Left renal pelvis (tissue), 4 donors: ENCODE measurements around the gene ZNF396. TPM values are rescaled to one million over a fixed set of nuclear protein-coding genes. Genes with fewer than 3 reads are reported as not detected.

Source experiments
- DNase-seq, 4 donors: peaks; one replicate each; pipeline ENCODE4 v3.0.0-alpha.2; 2013; ENCODE audit warnings: low read depth in 4 of 4, low spot score in 3 of 4
- polyA plus RNA-seq, 4 donors: library from polyadenylated mRNA; unstranded; fragments of 120-200 nt; gene quantifications; one replicate each; pipeline ENCODE4 v1.2.1, GENCODE V29; 2013; ENCODE audit not compliant: insufficient read length in 4 of 4

Gene ZNF396
- 1 to 10 TPM; 1.8 to 6.4 (median 5.8) TPM for polyA plus RNA-seq

GRCh38 chr18:35376742-35377695 lies at the start of gene ZNF396:
Gene ZNF396 (minus strand): TSS chr18:35377337. CDS start chr18:35374292, 3,045 bp downstream.
- DNase-seq: peak in 3 of 4 donors; percentile 36 to 58 (median 52)

- no peak for DNase-seq
These were observed 49.6 kb upstream of the ZNF396 start for GRCh38 chr18:35426786-35427185.

- DNase-seq: no peak
These were observed 47.2 kb upstream of the ZNF396 start for GRCh38 chr18:35424356-35424755.

GRCh38 chr18:35422237-35422636 lies 45.1 kb upstream of the ZNF396 start:
- no peak for DNase-seq

GRCh38 chr18:35418610-35419009 lies 41.5 kb upstream of the ZNF396 start:
- no peak for DNase-seq

GRCh38 chr18:35417223-35417622 lies 40.1 kb upstream of the ZNF396 start:
- no peak for DNase-seq

- DNase-seq: no peak
These were observed 38.5 kb upstream of the ZNF396 start for GRCh38 chr18:35415511-35416073.

- no peak for DNase-seq
These were observed 36.0 kb upstream of the ZNF396 start for GRCh38 chr18:35413163-35413511.

- no peak for DNase-seq
These were observed 34.7 kb upstream of the ZNF396 start for GRCh38 chr18:35411625-35412351.

GRCh38 chr18:35410561-35410960 lies 33.4 kb upstream of the ZNF396 start:
- no peak for DNase-seq

GRCh38 chr18:35409911-35410310 lies 32.8 kb upstream of the ZNF396 start:
- no peak for DNase-seq

- DNase-seq: no peak
These were observed 31.7 kb upstream of the ZNF396 start for GRCh38 chr18:35408843-35409261.

GRCh38 chr18:35407871-35408481 lies 30.8 kb upstream of the ZNF396 start:
- peak; percentile 36 to 54 (median 48) for DNase-seq

GRCh38 chr18:35406666-35407065 lies 29.5 kb upstream of the ZNF396 start:
- DNase-seq: no peak

GRCh38 chr18:35397976-35398375 lies 20.8 kb upstream of the ZNF396 start:
- DNase-seq: no peak

GRCh38 chr18:35393716-35394115 lies 16.6 kb upstream of the ZNF396 start:
- DNase-seq: no peak

- DNase-seq: no peak
These were observed 15.2 kb upstream of the ZNF396 start for GRCh38 chr18:35392375-35392774.

- no peak for DNase-seq
These were observed 14.0 kb upstream of the ZNF396 start for GRCh38 chr18:35390951-35391700.

GRCh38 chr18:35389095-35389618 lies 12.0 kb upstream of the ZNF396 start:
- no peak for DNase-seq

GRCh38 chr18:35387152-35387571 lies 10.0 kb upstream of the ZNF396 start:
- no peak for DNase-seq
